A549 (cell line): ENCODE data around the gene RIPK4.

Experiments used
- CEBPB ChIP-seq, 2 experiments: fragments of >200 bp in 1 of 2; sonication (Bioruptor Twin) in 1 of 2; formaldehyde crosslinking in 1 of 2; IDR thresholded peaks; 2 replicates each; pipeline ENCODE4 v1.6.1; 2012 to 2016
- POLR2A ChIP-seq: IDR thresholded peaks from 2 replicates; pipeline ENCODE4 v1.6.1; 2012; ENCODE audit warnings: mild to moderate bottlenecking, low read length
- RAD21 ChIP-seq, 2 experiments: fragments of >200 bp in 1 of 2; sonication (Bioruptor Twin) in 1 of 2; formaldehyde crosslinking in 1 of 2; IDR thresholded peaks in 1 of 2; conservative IDR thresholded peaks in 1 of 2; 2 replicates in 1 of 2; 3 replicates in 1 of 2; pipeline ENCODE4 v1.6.1; 2012 to 2018; ENCODE audit warnings: inconsistent platforms in 1 of 2
- REST ChIP-seq: fragments of 200-600 bp; sonication (generic); IDR thresholded peaks from 2 replicates; pipeline ENCODE4 v1.6.1; 2016; ENCODE audit warnings: antibody characterized with exemption, mild to moderate bottlenecking, moderate library complexity
- SMC3 ChIP-seq: fragments of >200 bp; sonication (Bioruptor Twin); formaldehyde crosslinking; IDR thresholded peaks from 3 replicates; pipeline ENCODE4 v1.6.1; 2018; ENCODE audit warnings: inconsistent platforms
- TF ChIP-seq, protein P1 (sequence below): fragments of >200 bp; sonication (Bioruptor Twin); formaldehyde crosslinking; IDR thresholded peaks from 3 replicates; pipeline ENCODE4 v1.5.1; 2016

DNA sequence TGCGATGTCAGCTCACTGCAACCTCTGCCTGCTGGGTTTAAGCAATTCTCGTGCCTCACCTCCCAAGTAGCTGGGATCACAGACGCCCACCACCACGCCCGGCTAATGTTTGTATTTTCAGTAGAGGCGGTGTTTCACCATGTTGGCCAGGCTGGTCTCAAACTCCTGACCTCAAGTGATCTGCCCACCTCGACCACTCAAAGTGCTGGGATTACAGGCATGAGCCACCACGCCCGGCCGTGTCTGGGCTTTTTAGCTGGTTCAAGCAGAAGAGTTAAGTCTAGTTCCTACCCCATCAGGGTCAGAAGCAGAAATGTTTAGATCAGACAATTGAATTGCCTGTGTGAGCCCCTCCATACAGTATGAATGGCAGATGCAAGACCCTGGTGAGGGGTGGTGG is 27.7 kb upstream of the RIPK4 start:
- TF ChIP-seq, protein P1, sequence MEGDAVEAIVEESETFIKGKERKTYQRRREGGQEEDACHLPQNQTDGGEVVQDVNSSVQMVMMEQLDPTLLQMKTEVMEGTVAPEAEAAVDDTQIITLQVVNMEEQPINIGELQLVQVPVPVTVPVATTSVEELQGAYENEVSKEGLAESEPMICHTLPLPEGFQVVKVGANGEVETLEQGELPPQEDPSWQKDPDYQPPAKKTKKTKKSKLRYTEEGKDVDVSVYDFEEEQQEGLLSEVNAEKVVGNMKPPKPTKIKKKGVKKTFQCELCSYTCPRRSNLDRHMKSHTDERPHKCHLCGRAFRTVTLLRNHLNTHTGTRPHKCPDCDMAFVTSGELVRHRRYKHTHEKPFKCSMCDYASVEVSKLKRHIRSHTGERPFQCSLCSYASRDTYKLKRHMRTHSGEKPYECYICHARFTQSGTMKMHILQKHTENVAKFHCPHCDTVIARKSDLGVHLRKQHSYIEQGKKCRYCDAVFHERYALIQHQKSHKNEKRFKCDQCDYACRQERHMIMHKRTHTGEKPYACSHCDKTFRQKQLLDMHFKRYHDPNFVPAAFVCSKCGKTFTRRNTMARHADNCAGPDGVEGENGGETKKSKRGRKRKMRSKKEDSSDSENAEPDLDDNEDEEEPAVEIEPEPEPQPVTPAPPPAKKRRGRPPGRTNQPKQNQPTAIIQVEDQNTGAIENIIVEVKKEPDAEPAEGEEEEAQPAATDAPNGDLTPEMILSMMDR: no peak
- no peak for TF ChIP-seq RAD21 (conservative IDR thresholded peaks at IDR 0.05 in 1 of 2, IDR thresholded peaks at IDR 0.05 in 1 of 2)
- TF ChIP-seq SMC3: no peak
- TF ChIP-seq REST: no peak
- no peak for TF ChIP-seq POLR2A
- no peak for TF ChIP-seq CEBPB (IDR thresholded peaks at IDR 0.05)
